WTC11 (cell line): ENCODE measurements around the gene ZNF609.

ENCODE experiments used
- CTCF ChIP-seq: fragments of 200-600 bp; IDR thresholded peaks from 2 replicates; pipeline ENCODE4 v1.8.0; 2022; ENCODE audit warnings: antibody characterized with exemption
- MAX ChIP-seq: sonication (generic); formaldehyde crosslinking; IDR thresholded peaks from 2 replicates; pipeline ENCODE4 v1.8.0; 2022; ENCODE audit warnings: mild to moderate bottlenecking, missing genetic modification reagents
- NR1H2 ChIP-seq: sonication (generic); formaldehyde crosslinking; IDR thresholded peaks from 2 replicates; pipeline ENCODE4 v1.9.0; 2021; ENCODE audit warnings: mild to moderate bottlenecking, moderate library complexity, missing genetic modification reagents
- NR3C1 ChIP-seq: sonication (generic); formaldehyde crosslinking; conservative IDR thresholded peaks from 2 replicates; pipeline ENCODE4 v1.8.1; 2023; ENCODE audit warnings: low read depth, mild to moderate bottlenecking, missing genetic modification reagents
- SOX15 ChIP-seq: fragments of 250-450 bp; sonication (Bioruptor Pico); IDR thresholded peaks from 2 replicates; pipeline ENCODE4 v1.9.0; 2021; ENCODE audit warnings: mild to moderate bottlenecking
- USF1 ChIP-seq: sonication (generic); formaldehyde crosslinking; IDR thresholded peaks from 2 replicates; pipeline ENCODE4 v1.8.0; 2022; ENCODE audit warnings: mild to moderate bottlenecking, missing genetic modification reagents

- TF ChIP-seq CTCF: no peak
- TF ChIP-seq NR3C1 (CRISPR knock-in tag): no peak
- TF ChIP-seq MAX: no peak
- TF ChIP-seq USF1 (CRISPR knock-in tag): no peak
- TF ChIP-seq SOX15 (CRISPR knock-in tag): no peak
- TF ChIP-seq NR1H2 (CRISPR knock-in tag): no peak
Measured at GRCh38 chr15:64701482-64702184, 241.3 kb downstream of the ZNF609 start.
